RPMI8226 (cell line): ENCODE measurements around the gene MTERF4.

Experiments
- DNase-seq: peaks from one replicate; pipeline ENCODE4 v3.0.0-alpha.2; 2015

Gene MTERF4

GRCh38 chr2:241102239-241102803 is at the start of gene MTERF4:
MTERF4 (minus strand) TSS chr2:241102287; CDS start chr2:241102273, 14 bp downstream.
- DNase-seq: peak; percentile 86

- no peak for DNase-seq
Measured at GRCh38 chr2:241150660-241151530, 48.8 kb upstream of the MTERF4 start.

GRCh38 chr2:241149925-241150659 is 48.0 kb upstream of the MTERF4 start, which contains the start of gene PPP1R7:
PPP1R7 (plus strand) TSS chr2:241150467; CDS start chr2:241150496, 29 bp downstream.
- DNase-seq: peak; percentile 94

GRCh38 chr2:241149675-241149924 is 47.5 kb upstream of the MTERF4 start:
- DNase-seq: no peak

- peak; percentile 94 for DNase-seq
Measured at GRCh38 chr2:241148891-241149674, 47.0 kb upstream of the MTERF4 start, which contains the start of gene PASK. PASK (minus strand) TSS chr2:241149472; CDS start chr2:241143032, 6,440 bp downstream.

GRCh38 chr2:241148239-241148638 is 46.2 kb upstream of the MTERF4 start:
- DNase-seq: peak; percentile 11

GRCh38 chr2:241147336-241147735 is 45.2 kb upstream of the MTERF4 start:
- no peak for DNase-seq

- DNase-seq: no peak
Measured at GRCh38 chr2:241146286-241146685, 44.2 kb upstream of the MTERF4 start.

- DNase-seq: no peak
Measured at GRCh38 chr2:241142593-241142992, 40.5 kb upstream of the MTERF4 start.

GRCh38 chr2:241142063-241142462 is 40.0 kb upstream of the MTERF4 start:
- no peak for DNase-seq

- no peak for DNase-seq
Measured at GRCh38 chr2:241141214-241141770, 39.2 kb upstream of the MTERF4 start.

- no peak for DNase-seq
Measured at GRCh38 chr2:241140445-241140840, 38.4 kb upstream of the MTERF4 start.

- no peak for DNase-seq
Measured at GRCh38 chr2:241139531-241140444, 37.7 kb upstream of the MTERF4 start.

GRCh38 chr2:241138471-241138870 is 36.4 kb upstream of the MTERF4 start:
- no peak for DNase-seq

GRCh38 chr2:241137276-241138190 is 35.4 kb upstream of the MTERF4 start:
- DNase-seq: no peak

GRCh38 chr2:241136661-241137260 is 34.7 kb upstream of the MTERF4 start:
- DNase-seq: no peak

- no peak for DNase-seq
Measured at GRCh38 chr2:241136191-241136590, 34.1 kb upstream of the MTERF4 start.

- DNase-seq: no peak
Measured at GRCh38 chr2:241135737-241136136, 33.6 kb upstream of the MTERF4 start.

- no peak for DNase-seq
Measured at GRCh38 chr2:241134711-241135110, 32.6 kb upstream of the MTERF4 start.

- DNase-seq: no peak
Measured at GRCh38 chr2:241133436-241133820, 31.3 kb upstream of the MTERF4 start.
